HepG2 (cell line): ENCODE results near the gene MRPL38. TPM values are rescaled to one million over a fixed set of nuclear protein-coding genes. Genes with fewer than 3 reads are reported as not detected.
A peak's percentile ranks its signal among the peaks of the same experiment; 100 is the strongest.

Experiments
- AKAP8 ChIP-seq: sonication (generic); formaldehyde crosslinking; IDR thresholded peaks from 2 replicates; pipeline ENCODE4 v1.5.1; 2020; ENCODE audit warnings: mild to moderate bottlenecking, missing genetic modification reagents
- ATF7 ChIP-seq, 2 experiments: fragments of 450-650 bp in 1 of 2; sonication (generic) in 1 of 2; formaldehyde crosslinking in 1 of 2; IDR thresholded peaks; 2 replicates each; pipeline versions ENCODE4 v1.4.0 to v1.6.1; 2016 to 2020; ENCODE audit warnings: antibody characterized with exemption in 1 of 2, mild to moderate bottlenecking in 1 of 2, missing genetic modification reagents in 1 of 2
- BRCA1 ChIP-seq: sonication (generic); formaldehyde crosslinking; IDR thresholded peaks from 2 replicates; pipeline ENCODE4 v1.4.0; 2020; ENCODE audit warnings: missing genetic modification reagents
- DBP ChIP-seq: sonication (generic); formaldehyde crosslinking; IDR thresholded peaks from 2 replicates; pipeline ENCODE4 v1.4.0; 2020; ENCODE audit warnings: missing genetic modification reagents; ENCODE audit errors: not compliant biosample characterization
- FOXP4 ChIP-seq: sonication (generic); formaldehyde crosslinking; IDR thresholded peaks from 2 replicates; pipeline ENCODE4 v1.4.0; 2020; ENCODE audit warnings: missing genetic modification reagents
- HOXA3 ChIP-seq: sonication (generic); formaldehyde crosslinking; IDR thresholded peaks from 2 replicates; pipeline ENCODE4 v1.5.0; 2020; ENCODE audit warnings: missing genetic modification reagents
- KDM1A ChIP-seq: IDR thresholded peaks from 2 replicates; pipeline ENCODE4 v1.6.1; 2016; ENCODE audit warnings: missing compliant biosample characterization
- MED1 ChIP-seq: sonication (generic); formaldehyde crosslinking; IDR thresholded peaks from 2 replicates; pipeline ENCODE4 v1.4.0; 2020; ENCODE audit warnings: missing genetic modification reagents
- NFE2 ChIP-seq: sonication (generic); formaldehyde crosslinking; IDR thresholded peaks from 2 replicates; pipeline ENCODE4 v1.4.0; 2020; ENCODE audit warnings: missing genetic modification reagents
- PCBP2 ChIP-seq: fragments of 200-400 bp; formaldehyde crosslinking; optimal IDR thresholded peaks from 2 replicates; pipeline ENCODE3; 2018; ENCODE audit warnings: low read length, low read depth; ENCODE audit not compliant: poor library complexity, severe bottlenecking
- PHF20 ChIP-seq: sonication (generic); formaldehyde crosslinking; IDR thresholded peaks from 2 replicates; pipeline ENCODE4 v1.5.0; 2020; ENCODE audit warnings: mild to moderate bottlenecking, missing genetic modification reagents
- POGZ ChIP-seq: sonication (generic); formaldehyde crosslinking; IDR thresholded peaks from 2 replicates; pipeline ENCODE4 v1.4.0; 2020; ENCODE audit warnings: mild to moderate bottlenecking, missing genetic modification reagents
- PTBP1 ChIP-seq: fragments of 200-400 bp; formaldehyde crosslinking; IDR thresholded peaks from 2 replicates; pipeline ENCODE4 v1.6.1; 2018; ENCODE audit warnings: low read length, low read depth; ENCODE audit not compliant: poor library complexity, severe bottlenecking
- TEF ChIP-seq: sonication (generic); formaldehyde crosslinking; IDR thresholded peaks from 2 replicates; pipeline ENCODE4 v1.5.0; 2020; ENCODE audit warnings: missing genetic modification reagents
- ZBTB46 ChIP-seq: sonication (generic); formaldehyde crosslinking; IDR thresholded peaks from 2 replicates; pipeline ENCODE4 v1.4.0; 2020; ENCODE audit warnings: mild to moderate bottlenecking, missing genetic modification reagents, borderline replicate concordance
- ZNF263 ChIP-seq: sonication (generic); formaldehyde crosslinking; IDR thresholded peaks from 2 replicates; pipeline ENCODE4 v1.4.0; 2020; ENCODE audit warnings: missing genetic modification reagents
- ZNF510 ChIP-seq: sonication (generic); formaldehyde crosslinking; IDR thresholded peaks from 2 replicates; pipeline ENCODE4 v1.4.0; 2020; ENCODE audit warnings: low read depth, mild to moderate bottlenecking, missing genetic modification reagents
- ZNF557 ChIP-seq: sonication (generic); formaldehyde crosslinking; IDR thresholded peaks from 2 replicates; pipeline ENCODE4 v1.4.0; 2020; ENCODE audit warnings: missing genetic modification reagents
- ZNF574 ChIP-seq: sonication (generic); formaldehyde crosslinking; IDR thresholded peaks from 2 replicates; pipeline ENCODE4 v1.4.0; 2020; ENCODE audit warnings: missing genetic modification reagents
- polyA plus RNA-seq, 8 experiments: library from polyadenylated mRNA; depleted of rRNA in 3 of 8; stranded (reverse) in 7 of 8; unstranded in 1 of 8; fragments of >200 nt; fragmentation: Illumina TruSeq in 4 of 8; extraction: Trizol in 4 of 8; gene quantifications; 2 replicates each; pipeline versions ENCODE4 v1.2.1 to v1.2.3, GENCODE V29; 2011 to 2016; ENCODE audit warnings: low read depth in 4 of 8, missing spikeins in 1 of 8, mixed read lengths in 1 of 8; ENCODE audit not compliant: insufficient read depth in 1 of 8
- total RNA-seq, 5 experiments: library from RNA; depleted of rRNA; stranded (reverse); fragments of >200 nt; fragmentation: Illumina TruSeq; extraction: Trizol; gene quantifications; 2 replicates each; pipeline ENCODE4 v1.2.3, GENCODE V29; 2016; ENCODE audit warnings: low read depth in 1 of 5

Gene MRPL38
- total and polyA plus RNA-seq, 2 of the 13 experiments (the other 11 are each of a cell fraction or from before 2014, with no cell fraction given): 83.7 to 125 TPM

- TF ChIP-seq FOXP4 (CRISPR knock-in tag) (no peak), PHF20 (CRISPR knock-in tag) (no peak; the same call in 1 of the 2 replicates), AKAP8 (peak; percentile 89; the same call in 1 of the 2 replicates), TEF (CRISPR knock-in tag) (0 out of 2 replicates have a peak, but pooled peaks have one; percentile 17), MED1 (CRISPR knock-in tag) (peak; percentile 73), POGZ (CRISPR knock-in tag) (peak; percentile 15; the same call in 1 of the 2 replicates), KDM1A (CRISPR knock-in tag) (peak; percentile 45; the same call in 1 of the 2 replicates), ZNF574 (CRISPR knock-in tag) (peak; percentile 78), BRCA1 (no peak; the same call in 1 of the 2 replicates), ZNF557 (CRISPR knock-in tag) (0 out of 2 replicates have a peak, but pooled peaks have one; percentile 54), ZBTB46 (CRISPR knock-in tag) (0 out of 2 replicates have a peak, but pooled peaks have one; percentile 52), ZNF263 (CRISPR knock-in tag) (peak; percentile 19; the same call in 1 of the 2 replicates), PTBP1 (no peak), HOXA3 (CRISPR knock-in tag) (peak; percentile 75), PCBP2 (no peak), ZNF510 (no peak), DBP (no peak), ATF7 (IDR thresholded peaks at IDR 0.05) (no peak), ATF7 (CRISPR knock-in tag; IDR thresholded peaks at IDR 0.05) (no peak), NFE2 (CRISPR knock-in tag) (peak; percentile 42; the same call in 1 of the 2 replicates)
Measured at GRCh38 chr17:75878174-75878998, 26.3 kb downstream of the MRPL38 start, which contains the start of gene TRIM47 (continued).
